OCI-LY7 (cell line): ENCODE measurements around the gene EMP1. TPM values are rescaled to one million over a fixed set of nuclear protein-coding genes. Genes with fewer than 3 reads are reported as not detected.

Source experiments
- BruUV-seq: library from RNA; stranded (reverse); fragments of 400-500 nt; replicated peaks from 2 replicates; lab custom pipeline; 2021; lab: Mats Ljungman, UMichigan
- CTCF ChIA-PET: fragments of 300-600 bp; sonication (Branson Sonifier 250); formaldehyde crosslinking; loops from one replicate; lab custom pipeline; 2022; ENCODE audit warnings: antibody characterized with exemption; ENCODE audit not compliant: unreplicated experiment; lab: Charles Lee
- POLR2A ChIA-PET: fragments of 300-600 bp; sonication (Branson Sonifier 250); formaldehyde crosslinking; loops from one replicate; lab custom pipeline; 2022; ENCODE audit warnings: antibody characterized with exemption; lab: Charles Lee
- DNase-seq: peaks from one replicate; pipeline ENCODE4 v3.0.0-alpha.2; 2015; ENCODE audit warnings: low spot score
- H2AFZ ChIP-seq: fragments of 200-600 bp; sonication (generic), shearing (Covaris generic); 2 replicates; pipeline ENCODE4 v1.6.1; 2014; ENCODE audit warnings: mild to moderate bottlenecking, antibody characterized with exemption, low read length, moderate library complexity
- H3K27ac ChIP-seq: fragments of 200-600 bp; sonication (generic); 2 replicates; pipeline ENCODE4 v1.5.1; 2014; ENCODE audit warnings: mixed run types, low read depth, mild to moderate bottlenecking, moderate library complexity, low read length, inconsistent platforms; ENCODE audit not compliant: poor library complexity, severe bottlenecking
- H3K36me3 ChIP-seq: fragments of 200-600 bp; sonication (generic); 2 replicates; pipeline ENCODE4 v1.6.1; 2014; ENCODE audit warnings: mild to moderate bottlenecking, antibody characterized with exemption, low read length, moderate library complexity, mixed read lengths; ENCODE audit not compliant: insufficient read depth
- H3K4me1 ChIP-seq: fragments of 200-600 bp; sonication (generic); 2 replicates; pipeline ENCODE4 v1.5.1; 2014; ENCODE audit warnings: mild to moderate bottlenecking, low read length; ENCODE audit not compliant: insufficient read depth, poor library complexity, severe bottlenecking
- H3K4me2 ChIP-seq: fragments of 200-600 bp; sonication (generic); 2 replicates; pipeline ENCODE4 v1.6.1; 2014; ENCODE audit warnings: mild to moderate bottlenecking, low read length
- H3K4me3 ChIP-seq: fragments of 200-600 bp; sonication (generic); 2 replicates; pipeline ENCODE4 v1.5.1; 2014; ENCODE audit warnings: mild to moderate bottlenecking, low read depth, low read length; ENCODE audit not compliant: poor library complexity, severe bottlenecking
- H3K79me2 ChIP-seq: fragments of 200-600 bp; sonication (generic); 2 replicates; pipeline ENCODE4 v1.6.1; 2016; ENCODE audit warnings: low read depth, mild to moderate bottlenecking, low read length, moderate library complexity, mixed read lengths; ENCODE audit not compliant: insufficient read depth
- H3K9me2 ChIP-seq: fragments of 200-600 bp; sonication (generic); 2 replicates; pipeline ENCODE4 v1.6.1; 2016; ENCODE audit warnings: mild to moderate bottlenecking, low read length, mixed read lengths; ENCODE audit not compliant: insufficient read depth
- H3K9me3 ChIP-seq: fragments of 200-600 bp; sonication (generic); 2 replicates; pipeline ENCODE4 v1.6.1; 2014; ENCODE audit warnings: mild to moderate bottlenecking, mixed run types, low read length, mixed read lengths
- H4K20me1 ChIP-seq: fragments of 200-600 bp; sonication (generic); 2 replicates; pipeline ENCODE4 v1.6.1; 2014; ENCODE audit warnings: mild to moderate bottlenecking, antibody characterized with exemption, low read length, moderate library complexity, mixed read lengths; ENCODE audit not compliant: insufficient read depth
- CTCF ChIP-seq: fragments of 200-600 bp; sonication (generic); conservative IDR thresholded peaks from 2 replicates; pipeline ENCODE4 v1.5.1; 2014; ENCODE audit warnings: mild to moderate bottlenecking, antibody characterized with exemption, low read length, moderate library complexity, mixed read lengths
- EZH2phosphoT487 ChIP-seq: fragments of 200-600 bp; sonication (generic); IDR thresholded peaks from 2 replicates; pipeline ENCODE4 v1.6.1; 2018; ENCODE audit warnings: low read depth, borderline replicate concordance, mild to moderate bottlenecking, mixed run types, antibody characterized with exemption, low read length, moderate library complexity, mixed read lengths
- intact Hi-C: fragments of 100-400 bp; cut with micrococcal nuclease; formaldehyde crosslinking; loops from one replicate; pipeline ENCODE4 v1.10.0; 2022; ENCODE audit not compliant: unreplicated experiment
- total RNA-seq, 2 experiments: library from RNA; depleted of rRNA in 1 of 2; stranded (reverse); fragments of >200 nt in 1 of 2; shearing (Covaris generic) in 1 of 2; gene quantifications; 2 replicates each; pipeline ENCODE4 v1.2.3, GENCODE V29; 2014 to 2022

The EMP1 gene
- total RNA-seq, 2 experiments from 2014 or later, result 0.40 TPM; not detected in 1

GRCh38 chr12:13154831-13155230, 41.7 kb upstream of the EMP1 start:
- no peak overlapping the region for H3K27ac ChIP-seq
- no peak overlapping the region for H2AFZ ChIP-seq
- no peaks in the 10 kb centered on the region for H3K36me3 ChIP-seq
- no peak overlapping the region for H3K4me2 ChIP-seq
- ChIA-PET CTCF (no interaction called here), POLR2A (interaction anchor here (0.6 kb wide), 1 partner anchor 72 kb away, joined by 3 read pairs; no protein-coding TSS in a partner anchor)
- BruUV-seq, result no TSS peak
- H3K4me3 ChIP-seq, result no peak overlapping the region
- no peaks in the 10 kb centered on the region for H3K9me2 ChIP-seq
- intact Hi-C loops, result no loop called here
- H4K20me1 ChIP-seq, result no peaks in the 10 kb centered on the region
- no peaks in the 10 kb centered on the region for H3K79me2 ChIP-seq
- no peaks in the 10 kb centered on the region for H3K9me3 ChIP-seq
- DNase-seq, result no peak
- H3K4me1 ChIP-seq, result no peaks in the 10 kb centered on the region
- TF ChIP-seq EZH2phosphoT487 (no peak), CTCF (no peak)

DNA sequence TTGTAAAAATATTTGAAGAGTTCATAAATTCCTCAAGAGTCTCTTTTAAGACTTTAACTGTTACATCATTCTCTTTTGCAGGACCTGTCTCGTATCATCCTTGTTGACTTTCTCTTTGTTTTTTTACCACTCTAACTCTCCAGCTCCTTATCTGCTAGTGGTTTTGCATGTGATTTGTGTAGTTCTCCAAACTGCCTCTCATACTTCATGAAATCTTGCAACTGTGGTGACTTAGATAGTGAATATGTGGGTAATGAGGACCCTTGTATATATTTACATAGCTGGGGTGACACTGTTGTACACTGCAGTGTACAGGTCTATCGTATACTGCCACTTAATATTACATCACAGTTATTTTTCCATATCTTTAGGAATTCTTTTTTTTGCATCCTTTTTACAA, 40.2 kb upstream of the EMP1 start:
- no TSS peak for BruUV-seq
- no peaks in the 10 kb centered on the region for H3K36me3 ChIP-seq
- intact Hi-C loops, result no loop called here
- no peak for DNase-seq
- H2AFZ ChIP-seq, result no peak overlapping the region
- POLR2A ChIA-PET, result no interaction called here
- no peaks in the 10 kb centered on the region for H4K20me1 ChIP-seq
- no peak overlapping the region for H3K27ac ChIP-seq
- H3K4me1 ChIP-seq, result no peaks in the 10 kb centered on the region
- H3K9me3 ChIP-seq, result no peaks in the 10 kb centered on the region
- no peak overlapping the region for H3K4me3 ChIP-seq
- CTCF ChIA-PET, result no interaction called here
- TF ChIP-seq CTCF (no peak), EZH2phosphoT487 (no peak)
- H3K4me2 ChIP-seq, result no peak overlapping the region
- no peaks in the 10 kb centered on the region for H3K79me2 ChIP-seq
- no peaks in the 10 kb centered on the region for H3K9me2 ChIP-seq

DNA sequence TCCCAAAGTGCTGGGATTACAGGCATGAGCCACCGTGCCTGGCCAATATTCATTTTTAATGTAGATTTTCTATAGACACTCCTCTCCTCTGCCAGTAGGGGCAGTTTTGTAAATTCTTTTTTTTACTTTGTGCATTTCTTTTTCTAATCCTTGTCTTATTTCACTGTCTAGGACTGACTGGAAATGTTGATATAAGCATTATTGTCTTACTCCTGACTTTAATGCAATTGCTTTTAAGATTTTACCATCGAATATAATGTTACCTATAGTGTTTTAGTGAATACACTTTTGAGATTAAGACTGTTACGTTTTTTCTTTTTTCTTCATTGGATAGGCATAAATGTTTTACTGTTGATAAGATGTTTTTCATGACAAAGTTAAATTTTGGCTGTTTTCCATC, 35.4 kb upstream of the EMP1 start:
- H3K4me1 ChIP-seq, result no peaks in the 10 kb centered on the region
- TF ChIP-seq EZH2phosphoT487 (no peak), CTCF (peak; percentile 63)
- no peak overlapping the region for H3K4me3 ChIP-seq
- CTCF ChIA-PET, result no interaction called here
- no TSS peak for BruUV-seq
- no peak for DNase-seq
- POLR2A ChIA-PET, result interaction anchor here (0.6 kb wide), 1 partner anchor 116 kb away, joined by 4 read pairs; no protein-coding TSS in a partner anchor
- no peaks in the 10 kb centered on the region for H3K36me3 ChIP-seq
- H3K9me3 ChIP-seq, result no peaks in the 10 kb centered on the region
- no peak overlapping the region for H3K27ac ChIP-seq
- H3K79me2 ChIP-seq, result no peaks in the 10 kb centered on the region
- H3K4me2 ChIP-seq, result no peak overlapping the region
- no peaks in the 10 kb centered on the region for H4K20me1 ChIP-seq
- no peak overlapping the region for H2AFZ ChIP-seq
- intact Hi-C loops, result no loop called here
- no peaks in the 10 kb centered on the region for H3K9me2 ChIP-seq
